GM18868 (cell line): ENCODE data around the gene PRKRA.
A peak's percentile ranks its signal among the peaks of the same experiment; 100 is the strongest.
"Not testable (repeated sequence)": the region's sequence is repeated elsewhere in the genome, so short reads cannot be mapped to it uniquely, and the experiment has no call there.

Experiments
- ATAC-seq: cut with Tn5 transposase; IDR thresholded peaks from one replicate; pipeline ENCODE4 v1.9.1; 2021; ENCODE audit warnings: mild to moderate bottlenecking, moderate library complexity; ENCODE audit not compliant: unreplicated experiment

PRKRA gene

DNA sequence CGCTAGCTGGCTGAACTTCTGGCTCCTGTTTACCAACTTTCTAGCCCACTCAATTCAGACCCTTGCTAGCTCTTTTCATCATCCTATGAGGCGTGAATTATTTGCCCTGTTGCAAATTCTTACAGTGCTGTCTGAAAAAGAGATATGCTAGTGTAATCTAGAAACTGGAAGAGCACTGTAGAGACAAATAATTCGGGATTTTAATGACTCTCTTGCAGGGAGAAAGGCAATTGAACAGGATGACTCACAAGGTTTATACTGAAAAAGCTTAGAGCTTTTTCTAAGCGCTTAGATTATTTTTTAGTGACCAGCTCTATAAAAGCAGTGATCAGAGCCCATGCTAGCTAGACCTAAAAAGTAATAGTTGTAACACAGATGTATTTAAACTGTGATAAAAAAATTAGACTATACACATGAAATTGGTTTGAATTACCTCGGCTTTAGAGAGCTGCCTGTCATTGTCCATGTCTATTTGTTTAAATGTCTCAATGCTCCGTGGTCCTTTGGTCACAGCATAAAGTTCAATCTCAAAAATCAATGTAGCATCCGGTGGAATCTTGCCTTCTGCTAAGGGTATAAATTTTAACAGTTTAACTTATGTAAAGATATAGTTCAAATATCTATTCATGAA is 18.4 kb upstream of the PRKRA start:
- ATAC-seq = no peak

GRCh38 chr2:178457390-178457886 is 6.5 kb upstream of the PRKRA start:
- no peak for ATAC-seq

GRCh38 chr2:178455947-178456346 is 5.0 kb upstream of the PRKRA start:
- ATAC-seq = no peak

DNA sequence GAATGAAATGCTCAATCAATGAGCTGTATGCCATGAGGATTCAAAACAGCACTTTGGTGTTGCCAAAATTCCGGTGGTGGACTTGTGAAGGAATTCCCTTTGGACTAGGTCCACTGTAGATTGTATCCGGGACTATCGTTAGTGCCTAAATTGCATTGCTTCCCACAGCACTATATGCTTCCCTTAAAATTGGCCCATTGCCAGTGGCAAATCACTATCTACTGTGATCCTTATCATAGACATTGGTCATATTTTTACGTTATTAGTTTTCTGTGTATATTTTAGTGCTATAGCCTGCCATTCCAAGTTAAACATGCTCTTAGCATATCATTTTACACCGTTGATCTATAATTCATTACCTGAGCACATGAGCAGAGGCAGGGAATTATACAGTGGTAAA is 1.9 kb upstream of the PRKRA start:
- ATAC-seq = no peak

DNA sequence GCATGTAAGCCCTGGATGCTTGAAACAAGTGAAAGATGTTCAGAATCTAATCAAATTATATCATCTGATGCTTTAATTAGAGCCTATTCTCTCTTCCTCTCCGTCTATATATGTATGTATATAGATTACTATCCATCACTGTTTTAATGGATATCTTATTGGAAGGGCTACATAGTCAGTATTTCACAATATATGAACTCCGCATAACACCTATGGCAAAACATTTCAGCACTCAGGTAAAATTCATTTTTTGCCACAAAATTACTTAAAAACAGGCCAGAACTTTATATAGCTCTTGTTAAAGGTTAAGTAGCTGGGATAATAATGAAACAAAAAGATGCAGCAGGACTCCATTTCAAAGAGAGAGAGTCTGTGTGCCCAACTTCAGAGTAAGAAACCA is 1.4 kb upstream of the PRKRA start:
- no peak for ATAC-seq

GRCh38 chr2:178450524-178450773 is 526 bp downstream of the PRKRA start:
- ATAC-seq = peak; percentile 39

GRCh38 chr2:178449700-178450523 is 1.1 kb downstream of the PRKRA start:
- ATAC-seq = no peak

DNA sequence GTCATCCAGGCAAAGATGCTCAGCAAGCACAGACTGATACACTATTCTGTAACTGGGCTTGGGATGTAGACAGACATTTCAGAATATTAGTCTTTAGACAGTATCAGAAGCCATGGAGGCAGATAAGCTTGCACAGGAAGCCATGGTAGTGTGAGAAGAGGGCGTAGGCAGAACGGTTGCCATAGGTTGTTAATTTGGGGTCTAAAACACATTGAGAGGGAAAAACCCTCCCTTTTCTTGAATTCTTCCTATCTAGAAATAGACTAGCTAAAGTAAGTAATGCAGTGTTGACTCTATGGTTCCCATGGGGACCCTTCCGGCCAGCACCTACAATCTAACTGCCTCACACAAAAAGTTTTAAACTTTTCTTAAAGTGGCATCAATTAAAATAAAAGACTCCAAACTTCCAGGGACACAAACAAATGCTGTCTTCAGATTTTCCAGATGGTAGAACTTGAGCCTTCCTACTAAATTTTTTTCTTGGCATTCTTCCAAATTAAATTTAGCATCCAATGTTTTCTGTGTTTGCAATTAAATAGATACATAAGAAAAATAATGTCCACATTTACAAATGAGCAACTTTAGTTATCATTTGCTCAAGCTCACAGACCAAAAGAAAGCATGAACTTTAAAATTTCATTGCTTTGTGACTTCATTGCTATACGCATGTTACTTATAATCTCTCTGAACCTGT is 1.9 kb downstream of the PRKRA start:
- ATAC-seq = peak; percentile 8

DNA sequence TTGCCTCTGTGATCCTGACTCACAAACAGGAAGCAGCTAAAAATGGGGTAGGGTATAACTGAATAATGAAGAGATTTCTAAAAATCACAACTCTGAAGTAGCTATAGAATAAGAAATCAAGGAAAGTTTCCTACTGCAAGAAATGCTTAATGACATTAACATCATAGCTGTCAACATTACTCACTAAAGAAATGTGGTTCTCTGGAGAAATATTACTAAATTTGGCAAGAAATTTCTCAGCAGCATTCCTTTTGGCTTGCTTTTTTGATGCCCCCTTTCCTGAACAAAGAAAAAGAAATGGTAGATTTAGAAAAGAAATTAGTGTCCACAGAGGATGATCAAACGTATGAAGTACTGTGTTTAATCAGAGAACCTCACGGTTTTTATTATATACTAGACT is 9.5 kb downstream of the PRKRA start:
- ATAC-seq = no peak

DNA sequence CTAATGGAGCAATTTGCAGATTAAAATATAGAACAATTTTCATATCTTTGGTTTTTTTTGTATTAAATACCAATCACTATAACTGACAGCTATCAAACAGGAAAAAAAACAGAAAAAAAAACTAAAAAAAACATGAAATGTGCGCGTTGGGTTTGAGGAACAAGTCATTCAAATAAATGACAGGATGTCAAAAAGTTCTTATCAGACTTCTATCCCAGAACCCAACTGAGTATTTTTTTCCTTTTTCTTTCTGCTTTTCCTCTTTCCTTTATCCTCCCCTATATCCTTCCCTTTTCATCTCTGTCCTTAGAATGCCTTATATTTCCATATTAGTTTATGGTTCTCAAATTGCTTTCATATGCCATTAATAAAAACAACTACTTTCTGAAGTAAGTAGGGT is 14.3 kb downstream of the PRKRA start:
- no peak for ATAC-seq

DNA sequence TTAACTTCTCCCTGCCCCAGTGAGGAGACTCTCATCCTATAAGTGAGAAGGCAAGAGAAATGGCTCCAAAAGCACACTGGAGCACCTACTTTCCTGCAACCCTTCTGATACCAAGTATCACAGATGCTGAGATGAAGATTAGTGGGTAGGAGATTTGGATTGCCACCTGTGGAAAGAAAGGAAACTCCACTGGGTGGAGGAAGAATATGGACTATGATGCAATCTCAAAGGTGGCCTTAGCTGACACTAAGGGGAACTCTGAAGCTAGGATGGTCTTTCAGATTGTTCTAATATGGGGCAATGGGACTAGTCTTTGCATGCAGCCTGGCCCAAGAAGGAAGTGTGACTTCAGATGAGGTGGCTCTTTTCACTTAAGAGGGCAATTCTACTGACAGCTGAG is 21.6 kb downstream of the PRKRA start:
- no peak for ATAC-seq

DNA sequence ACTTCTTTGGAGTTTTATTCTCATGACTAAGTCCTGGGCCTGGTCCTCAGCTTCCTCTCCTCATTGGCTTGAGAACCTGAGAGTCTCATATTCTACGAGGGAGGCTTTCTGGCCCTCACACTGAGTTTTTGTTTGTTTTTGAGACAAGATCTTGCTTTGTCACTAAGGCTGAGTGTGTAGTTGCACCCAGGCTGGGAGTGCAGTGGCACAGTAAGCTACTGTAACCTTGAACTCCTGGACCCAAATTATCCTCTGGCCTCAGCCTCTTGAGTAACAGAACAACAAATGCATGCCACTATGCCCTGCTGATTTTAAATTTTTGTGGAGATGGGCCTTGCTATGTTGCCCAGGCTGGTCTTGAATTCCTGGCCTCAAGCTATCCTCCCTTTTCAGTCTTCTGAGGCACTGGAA is 22.6 kb downstream of the PRKRA start:
- no peak for ATAC-seq

- ATAC-seq = no peak
Measured at GRCh38 chr2:178427458-178427857, 23.5 kb downstream of the PRKRA start.

DNA sequence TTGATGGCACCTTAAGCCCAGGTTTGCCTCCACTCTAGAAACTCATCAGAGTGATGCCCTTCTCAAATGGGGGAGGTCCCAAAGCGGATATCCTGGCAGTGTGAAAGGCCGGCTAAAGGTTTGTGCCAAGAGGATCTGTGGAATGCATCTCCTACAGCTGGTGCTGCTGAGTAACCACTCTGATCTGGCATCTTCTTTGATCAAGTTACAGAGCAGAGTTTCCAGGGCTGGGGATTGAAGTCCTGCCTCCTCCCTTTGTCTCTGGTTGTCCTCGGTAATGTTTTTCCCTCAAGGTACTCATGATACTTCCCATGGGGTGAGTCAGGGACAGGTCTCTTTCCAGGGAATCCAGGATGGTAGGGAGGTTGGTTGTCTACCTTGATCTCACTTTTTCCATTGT is 24.6 kb downstream of the PRKRA start:
- no peak for ATAC-seq

GRCh38 chr2:178425255-178425827 is 25.6 kb downstream of the PRKRA start:
- ATAC-seq = no peak

- ATAC-seq = not testable (repeated sequence)
Measured at GRCh38 chr2:178423746-178424145, 27.2 kb downstream of the PRKRA start.

DNA sequence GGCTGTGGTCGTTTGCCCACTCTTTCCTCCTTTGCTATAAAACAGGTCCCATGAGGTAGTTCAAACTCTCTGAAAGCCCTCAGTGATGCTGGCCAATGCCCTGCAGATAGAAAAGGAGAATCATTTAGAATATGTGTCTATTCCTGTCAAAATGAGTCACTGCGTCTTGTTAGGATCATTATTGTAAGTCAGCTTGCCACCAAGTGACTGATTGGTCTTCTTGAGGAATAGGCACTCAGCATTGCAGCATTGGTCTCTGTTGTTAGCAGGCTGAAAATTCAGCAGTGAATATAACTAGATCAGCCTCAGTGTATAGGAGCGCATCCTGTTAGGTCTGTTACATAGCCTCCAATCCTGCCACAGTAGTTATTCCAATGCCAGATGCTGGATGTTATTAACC is 28.9 kb downstream of the PRKRA start:
- no peak for ATAC-seq

DNA sequence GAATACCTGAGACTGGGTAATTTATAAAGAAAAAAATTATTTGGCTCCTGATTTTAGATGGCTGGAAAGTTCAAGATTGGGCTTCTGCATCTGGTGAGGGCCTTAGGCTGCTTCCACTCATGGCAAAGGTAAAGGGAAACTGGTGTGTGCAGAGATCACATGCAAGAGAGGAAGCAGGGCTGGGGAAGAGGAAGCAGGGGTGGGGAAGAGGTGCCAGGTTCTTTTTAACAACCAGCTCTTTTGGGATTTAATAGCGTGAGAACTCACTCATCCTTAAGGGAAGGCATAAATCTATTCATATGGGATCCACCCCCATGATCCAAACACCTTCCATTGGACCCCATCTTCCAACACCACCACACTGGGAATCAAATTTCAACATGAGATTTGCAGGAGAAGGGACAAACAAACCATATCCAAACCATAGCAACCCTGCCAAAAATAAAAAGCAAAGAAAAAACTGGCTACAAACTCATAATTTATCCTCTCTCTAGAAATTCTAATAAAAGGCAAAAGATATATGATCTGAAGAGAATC is 30.4 kb downstream of the PRKRA start:
- no peak for ATAC-seq

DNA sequence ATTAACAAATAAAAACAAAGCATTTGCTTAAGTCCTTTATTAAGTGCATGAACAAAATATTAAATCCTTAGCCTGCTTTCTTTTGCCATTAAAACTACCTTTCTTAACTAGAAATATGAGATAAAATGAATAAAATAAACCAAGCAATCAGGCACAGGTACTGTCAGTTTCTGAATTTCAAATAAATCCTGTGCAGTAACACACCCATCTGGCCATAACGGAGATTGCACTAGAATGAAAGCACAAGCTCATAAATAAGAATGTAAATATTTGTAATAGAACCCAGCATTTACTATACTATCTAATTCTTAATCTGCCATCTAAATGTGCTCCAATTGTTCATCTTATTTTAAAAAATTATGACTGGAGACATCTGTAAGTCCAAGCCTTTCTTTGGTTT is 31.9 kb downstream of the PRKRA start:
- ATAC-seq = no peak

DNA sequence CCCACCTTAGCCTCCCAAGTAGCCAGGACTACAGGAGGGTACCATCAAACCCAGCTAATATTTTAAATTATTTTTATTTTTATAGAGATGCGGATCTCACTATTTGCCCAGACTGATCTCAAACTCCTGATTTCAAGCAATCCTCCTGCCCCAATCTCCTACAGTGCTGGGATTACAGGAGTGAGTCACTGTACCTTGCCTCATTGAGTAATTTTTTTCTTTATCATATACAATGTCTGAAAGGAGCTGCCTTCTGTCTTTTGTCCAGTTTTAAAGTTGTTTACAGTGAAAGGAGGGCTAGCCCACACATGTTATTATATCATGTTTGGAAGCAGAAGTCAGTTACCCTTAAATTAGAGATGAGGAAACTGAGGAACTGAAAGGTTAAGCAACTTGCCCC is 32.5 kb downstream of the PRKRA start:
- ATAC-seq = no peak

DNA sequence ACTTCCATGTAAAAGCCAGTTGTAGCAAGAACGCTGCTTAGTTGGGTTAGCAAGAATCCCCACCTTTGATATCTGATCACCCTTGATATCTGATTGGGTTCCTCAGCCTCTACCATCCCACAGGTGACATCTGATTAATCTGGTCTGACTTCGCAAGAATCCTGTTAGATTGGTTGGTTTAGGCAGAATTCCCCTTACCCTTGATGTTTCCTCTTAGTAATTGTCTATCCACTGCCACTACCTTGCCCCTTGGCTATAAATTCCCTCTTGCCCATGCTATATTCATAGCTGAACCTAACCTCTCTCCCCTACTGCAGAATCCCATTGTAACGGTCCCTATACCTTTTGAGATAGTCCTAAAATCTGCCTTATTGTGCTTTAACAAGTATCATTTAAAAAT is 33.1 kb downstream of the PRKRA start:
- ATAC-seq = no peak

GRCh38 chr2:178415979-178416378 is 35.0 kb downstream of the PRKRA start:
- no peak for ATAC-seq
